ENCODE results near the gene BIN2.
"Not testable (repeated sequence)": the region's sequence is repeated elsewhere in the genome, so short reads cannot be mapped to it uniquely, and the experiment has no call there.

Gene BIN2

GRCh38 chr12:51307655-51308593 lies 16.1 kb downstream of the BIN2 start:
- DNase-seq, result no peak

GRCh38 chr12:51306507-51306906 lies 17.5 kb downstream of the BIN2 start:
- no peak for DNase-seq

GRCh38 chr12:51300768-51301167 lies 23.2 kb downstream of the BIN2 start:
- not testable (repeated sequence) for DNase-seq

GRCh38 chr12:51295651-51296050 lies 28.3 kb downstream of the BIN2 start:
- no peak for DNase-seq

- DNase-seq, result not testable (repeated sequence)
Measured at GRCh38 chr12:51294097-51294496, 29.9 kb downstream of the BIN2 start.

GRCh38 chr12:51293696-51294095 lies 30.3 kb downstream of the BIN2 start:
- DNase-seq, result no peak

GRCh38 chr12:51291603-51292513 lies 32.1 kb downstream of the BIN2 start:
- not testable (repeated sequence) for DNase-seq

- no peak for DNase-seq
Measured at GRCh38 chr12:51285843-51286242, 38.1 kb downstream of the BIN2 start.

GRCh38 chr12:51281202-51281924 lies 42.6 kb downstream of the BIN2 start:
- no peak for DNase-seq

GRCh38 chr12:51275088-51275487 lies 48.9 kb downstream of the BIN2 start:
- DNase-seq, result no peak

GRCh38 chr12:51272810-51273209 lies 51.2 kb downstream of the BIN2 start:
- not testable (repeated sequence) for DNase-seq

- DNase-seq, result no peak
Measured at GRCh38 chr12:51270951-51271518, 52.9 kb downstream of the BIN2 start.

GRCh38 chr12:51270067-51270950 lies 53.7 kb downstream of the BIN2 start, which contains the start of gene SMAGP:
TSS of gene SMAGP (minus strand) at chr12:51270415. CDS start at chr12:51269278, 1,137 bp downstream.
- peak; percentile 66 for DNase-seq

GRCh38 chr12:51269174-51270066 lies 54.6 kb downstream of the BIN2 start:
- DNase-seq, result peak; percentile 57

GRCh38 chr12:51265024-51265423 lies 59.0 kb downstream of the BIN2 start:
- DNase-seq, result no peak

GRCh38 chr12:51264297-51264696 lies 59.7 kb downstream of the BIN2 start:
- DNase-seq, result no peak

- no peak for DNase-seq
Measured at GRCh38 chr12:51263341-51263740, 60.6 kb downstream of the BIN2 start.

- no peak for DNase-seq
Measured at GRCh38 chr12:51262758-51263177, 61.2 kb downstream of the BIN2 start.

- DNase-seq, result not testable (repeated sequence)
Measured at GRCh38 chr12:51259600-51259999, 64.4 kb downstream of the BIN2 start.

GRCh38 chr12:51254536-51254935 lies 69.4 kb downstream of the BIN2 start:
- no peak for DNase-seq
